ENCODE results near the gene EXOC6B. TPM values are rescaled to one million over a fixed set of nuclear protein-coding genes. Genes with fewer than 3 reads are reported as not detected.

The EXOC6B gene
- total RNA-seq, 1 donor from 2014 or later = 24.5 TPM

DNA sequence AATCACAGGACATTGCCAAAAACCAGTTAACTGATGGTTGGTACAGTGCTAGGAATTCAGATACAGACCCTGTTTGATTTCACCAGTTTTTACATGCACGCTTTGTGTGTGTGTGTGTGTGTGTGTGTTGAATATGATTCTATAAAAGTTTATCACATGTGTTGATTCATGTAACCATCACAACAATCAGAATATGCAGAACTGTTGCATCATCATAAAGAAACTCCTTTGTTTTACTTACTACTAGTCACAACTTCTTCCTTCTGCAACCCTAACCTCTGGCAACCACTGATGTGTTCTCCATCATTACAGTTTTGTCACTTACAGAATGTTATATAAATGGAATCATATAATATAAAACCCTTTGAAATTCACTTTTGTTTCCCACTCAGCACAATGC is 533.4 kb downstream of the EXOC6B start:
- Histone ChIP-seq H3K27ac (ENCODE audit: low read depth, low read length) (no peak overlapping the region), H3K4me3 (ENCODE audit: low read length in 3 of 3) (no peak overlapping the region), H3K9ac (ENCODE audit: low read depth in 1 of 3, low read length in 3 of 3) (no peak overlapping the region), H3K4me1 (ENCODE audit: control insufficient read depth in 3 of 3, insufficient read depth in 3 of 3, low read length in 3 of 3) (no peaks in the 10 kb centered on the region), H3K36me3 (ENCODE audit: control insufficient read depth in 3 of 3, insufficient read depth in 3 of 3, low read length in 3 of 3) (no peaks in the 10 kb centered on the region), H3K27me3 (ENCODE audit: control insufficient read depth in 3 of 3, insufficient read depth in 3 of 3, low read length in 3 of 3) (no peaks in the 10 kb centered on the region), H3K9me3 (ENCODE audit: control insufficient read depth in 3 of 3, low read length in 3 of 3) (no peaks in the 10 kb centered on the region)

DNA sequence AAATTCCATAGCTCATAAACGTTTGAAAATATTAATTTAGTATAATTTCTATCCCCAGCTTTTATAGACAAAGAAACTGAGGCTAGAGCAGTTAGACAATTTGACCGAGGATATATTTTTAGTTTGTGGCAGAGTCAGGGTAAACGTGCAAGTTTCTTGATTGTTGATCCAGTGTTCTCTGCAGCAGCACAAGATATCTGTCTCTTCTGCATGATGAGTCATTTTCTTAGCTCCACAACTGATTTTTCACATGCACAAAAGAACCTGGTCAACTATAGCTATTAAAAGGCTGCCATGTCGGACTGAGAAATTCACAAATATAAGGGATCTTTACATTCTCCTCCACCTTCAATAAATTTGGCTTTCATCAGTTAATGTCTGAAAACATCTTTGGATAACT is 534.8 kb downstream of the EXOC6B start:
- Histone ChIP-seq H3K4me3 (ENCODE audit: low read length in 3 of 3) (no peak overlapping the region), H3K4me1 (ENCODE audit: control insufficient read depth in 3 of 3, insufficient read depth in 3 of 3, low read length in 3 of 3) (no peaks in the 10 kb centered on the region), H3K27me3 (ENCODE audit: control insufficient read depth in 3 of 3, insufficient read depth in 3 of 3, low read length in 3 of 3) (no peaks in the 10 kb centered on the region), H3K9me3 (ENCODE audit: control insufficient read depth in 3 of 3, low read length in 3 of 3) (no peaks in the 10 kb centered on the region), H3K36me3 (ENCODE audit: control insufficient read depth in 3 of 3, insufficient read depth in 3 of 3, low read length in 3 of 3) (no peaks in the 10 kb centered on the region), H3K27ac (ENCODE audit: low read depth, low read length) (no peak overlapping the region), H3K9ac (ENCODE audit: low read depth in 1 of 3, low read length in 3 of 3) (no peak overlapping the region)

DNA sequence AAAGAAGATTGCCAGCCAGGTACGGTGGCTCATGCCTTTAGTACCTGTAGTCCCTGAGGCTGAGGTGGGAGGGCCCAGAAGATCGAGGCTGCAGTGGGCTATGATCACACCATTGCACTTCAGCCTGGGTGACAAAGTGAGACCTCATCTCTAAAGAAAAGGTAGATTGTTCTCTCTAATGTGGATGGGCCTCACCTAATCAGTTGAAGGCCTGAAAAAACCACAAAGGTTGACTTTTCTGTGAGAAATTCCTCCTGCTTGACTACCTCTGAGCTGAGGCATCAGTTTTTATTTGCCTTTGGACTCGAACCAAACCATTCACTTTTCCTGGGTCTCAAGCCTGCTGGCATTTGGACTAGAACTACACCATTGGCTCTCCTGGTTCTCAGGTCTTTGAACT is 536.1 kb downstream of the EXOC6B start:
- Histone ChIP-seq H3K9me3 (ENCODE audit: control insufficient read depth in 3 of 3, low read length in 3 of 3) (no peaks in the 10 kb centered on the region), H3K36me3 (ENCODE audit: control insufficient read depth in 3 of 3, insufficient read depth in 3 of 3, low read length in 3 of 3) (no peaks in the 10 kb centered on the region), H3K9ac (ENCODE audit: low read depth in 1 of 3, low read length in 3 of 3) (no peak overlapping the region), H3K27me3 (ENCODE audit: control insufficient read depth in 3 of 3, insufficient read depth in 3 of 3, low read length in 3 of 3) (no peaks in the 10 kb centered on the region), H3K4me1 (ENCODE audit: control insufficient read depth in 3 of 3, insufficient read depth in 3 of 3, low read length in 3 of 3) (no peaks in the 10 kb centered on the region), H3K27ac (ENCODE audit: low read depth, low read length) (no peak overlapping the region), H3K4me3 (ENCODE audit: low read length in 3 of 3) (no peak overlapping the region)

DNA sequence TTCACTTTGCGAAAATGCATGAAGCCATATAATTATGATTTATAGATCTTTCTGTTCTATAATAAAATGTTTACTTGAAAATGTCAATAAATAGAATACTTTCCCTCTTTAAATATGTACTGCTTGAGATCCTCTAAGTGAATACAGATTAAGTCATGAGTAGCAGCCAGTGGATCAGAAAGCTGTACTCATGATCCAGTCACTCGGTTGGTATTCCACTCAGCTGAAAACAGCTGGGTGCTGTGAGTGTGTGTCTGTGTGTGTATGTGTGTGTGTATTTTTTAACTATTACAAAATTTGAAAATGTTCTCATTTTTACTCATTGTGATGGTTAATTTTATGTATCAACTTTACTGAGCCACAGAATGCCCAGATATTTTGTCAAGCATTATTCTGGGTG is 536.5 kb downstream of the EXOC6B start:
- Histone ChIP-seq H3K36me3 (ENCODE audit: control insufficient read depth in 3 of 3, insufficient read depth in 3 of 3, low read length in 3 of 3) (no peaks in the 10 kb centered on the region), H3K4me3 (ENCODE audit: low read length in 3 of 3) (no peak overlapping the region), H3K4me1 (ENCODE audit: control insufficient read depth in 3 of 3, insufficient read depth in 3 of 3, low read length in 3 of 3) (no peaks in the 10 kb centered on the region), H3K9me3 (ENCODE audit: control insufficient read depth in 3 of 3, low read length in 3 of 3) (no peaks in the 10 kb centered on the region), H3K9ac (ENCODE audit: low read depth in 1 of 3, low read length in 3 of 3) (no peak overlapping the region), H3K27me3 (ENCODE audit: control insufficient read depth in 3 of 3, insufficient read depth in 3 of 3, low read length in 3 of 3) (no peaks in the 10 kb centered on the region), H3K27ac (ENCODE audit: low read depth, low read length) (no peak overlapping the region)

DNA sequence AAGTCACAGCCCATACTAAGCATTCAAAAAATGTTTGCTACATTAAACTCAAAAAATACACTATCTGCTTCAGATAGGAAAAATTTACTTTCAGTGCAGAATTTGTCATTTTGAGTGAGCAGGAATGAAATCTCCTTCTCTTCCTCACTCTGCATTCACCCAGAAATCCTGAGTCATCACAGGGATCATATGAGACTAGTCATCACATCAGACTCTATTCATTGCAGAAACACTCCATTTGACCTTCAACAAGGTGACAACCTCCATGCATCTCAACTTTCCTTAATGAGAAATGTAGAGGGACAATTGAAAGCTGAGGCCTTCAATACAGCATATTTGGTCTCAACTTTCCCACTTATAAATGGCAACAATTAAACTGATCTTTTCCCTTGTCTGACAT is 547.8 kb downstream of the EXOC6B start:
- Histone ChIP-seq H3K9me3 (ENCODE audit: control insufficient read depth in 3 of 3, low read length in 3 of 3) (no peaks in the 10 kb centered on the region), H3K27me3 (ENCODE audit: control insufficient read depth in 3 of 3, insufficient read depth in 3 of 3, low read length in 3 of 3) (no peaks in the 10 kb centered on the region), H3K27ac (ENCODE audit: low read depth, low read length) (no peak overlapping the region), H3K36me3 (ENCODE audit: control insufficient read depth in 3 of 3, insufficient read depth in 3 of 3, low read length in 3 of 3) (no peaks in the 10 kb centered on the region), H3K4me1 (ENCODE audit: control insufficient read depth in 3 of 3, insufficient read depth in 3 of 3, low read length in 3 of 3) (no peaks in the 10 kb centered on the region), H3K9ac (ENCODE audit: low read depth in 1 of 3, low read length in 3 of 3) (no peak overlapping the region), H3K4me3 (ENCODE audit: low read length in 3 of 3) (no peak overlapping the region)

DNA sequence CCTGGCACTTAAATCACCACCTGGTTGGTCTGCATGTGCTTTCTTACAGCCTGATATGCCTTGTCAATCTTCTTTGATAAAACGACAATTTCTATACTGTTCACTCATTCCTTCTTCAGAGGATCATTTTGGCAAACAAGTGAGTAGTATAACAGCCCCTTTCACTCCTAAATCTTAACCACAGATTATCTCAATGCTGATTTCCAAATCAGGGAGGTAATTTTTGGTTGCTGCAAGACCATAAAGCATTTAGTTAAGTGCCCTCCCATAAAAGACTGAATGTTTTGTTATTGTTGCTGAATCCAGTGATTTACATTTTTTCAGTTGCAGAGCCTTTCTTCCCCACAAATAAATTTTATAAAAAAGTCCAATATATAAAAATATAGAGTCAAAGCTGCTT is 549.0 kb downstream of the EXOC6B start:
- no peaks in the 10 kb centered on the region for H3K27me3 ChIP-seq (ENCODE audit: control insufficient read depth in 3 of 3, insufficient read depth in 3 of 3, low read length in 3 of 3)

DNA sequence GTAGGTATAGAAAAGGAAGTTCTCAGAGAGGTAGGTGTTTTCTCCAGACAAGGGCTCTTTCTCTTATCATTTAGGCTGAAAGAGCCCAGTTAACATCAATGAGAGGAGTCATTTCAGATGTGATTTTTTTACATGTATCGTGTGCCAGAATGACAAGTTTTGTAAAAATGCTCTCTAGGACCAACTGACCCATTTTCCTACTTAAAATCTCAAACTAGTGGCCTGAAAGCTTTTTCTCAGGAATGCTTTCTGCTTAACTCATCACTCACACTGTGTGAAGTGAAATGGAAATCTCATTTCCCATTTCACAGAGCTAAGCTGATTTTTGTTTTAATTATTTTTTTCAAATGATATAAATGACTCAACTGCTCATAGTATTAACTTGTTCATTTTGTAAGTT is 549.5 kb downstream of the EXOC6B start:
- Histone ChIP-seq H3K4me1 (ENCODE audit: control insufficient read depth in 3 of 3, insufficient read depth in 3 of 3, low read length in 3 of 3) (peaks cover 0 to 2% (median 0%) of the 10 kb centered on the region in 3 donors), H3K9me3 (ENCODE audit: control insufficient read depth in 3 of 3, low read length in 3 of 3) (no peaks in the 10 kb centered on the region), H3K9ac (ENCODE audit: low read depth in 1 of 3, low read length in 3 of 3) (no peak overlapping the region), H3K36me3 (ENCODE audit: control insufficient read depth in 3 of 3, insufficient read depth in 3 of 3, low read length in 3 of 3) (no peaks in the 10 kb centered on the region), H3K4me3 (ENCODE audit: low read length in 3 of 3) (no peak overlapping the region), H3K27ac (ENCODE audit: low read depth, low read length) (no peak overlapping the region), H3K27me3 (ENCODE audit: control insufficient read depth in 3 of 3, insufficient read depth in 3 of 3, low read length in 3 of 3) (no peaks in the 10 kb centered on the region)

More for the DNA sequence above, 549.0 kb downstream of the EXOC6B start:
- Histone ChIP-seq H3K4me3 (ENCODE audit: low read length in 3 of 3) (no peak overlapping the region), H3K9ac (ENCODE audit: low read depth in 1 of 3, low read length in 3 of 3) (no peak overlapping the region), H3K4me1 (ENCODE audit: control insufficient read depth in 3 of 3, insufficient read depth in 3 of 3, low read length in 3 of 3) (peaks cover 0 to 2% (median 0%) of the 10 kb centered on the region in 3 donors), H3K36me3 (ENCODE audit: control insufficient read depth in 3 of 3, insufficient read depth in 3 of 3, low read length in 3 of 3) (no peaks in the 10 kb centered on the region), H3K9me3 (ENCODE audit: control insufficient read depth in 3 of 3, low read length in 3 of 3) (no peaks in the 10 kb centered on the region), H3K27ac (ENCODE audit: low read depth, low read length) (no peak overlapping the region)

DNA sequence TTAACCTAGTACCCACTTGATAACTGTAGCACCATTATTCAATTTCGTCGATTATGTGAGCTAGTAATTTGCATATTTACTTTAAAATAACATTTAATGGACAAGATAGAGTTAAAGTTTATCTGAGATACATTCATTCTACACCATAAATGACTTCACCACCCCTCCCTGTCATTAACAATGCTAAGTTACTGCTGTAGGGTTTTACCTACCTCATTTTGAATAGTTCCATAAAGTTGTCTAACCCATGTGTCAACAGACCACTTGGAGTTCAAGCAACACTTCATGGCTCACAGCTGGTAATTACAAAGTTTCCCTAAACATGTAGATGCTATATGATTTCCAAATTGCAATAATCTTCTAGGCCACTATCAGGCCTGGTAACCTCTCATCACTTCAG is 550.7 kb downstream of the EXOC6B start:
- Histone ChIP-seq H3K27ac (ENCODE audit: low read depth, low read length) (no peak overlapping the region), H3K36me3 (ENCODE audit: control insufficient read depth in 3 of 3, insufficient read depth in 3 of 3, low read length in 3 of 3) (no peaks in the 10 kb centered on the region), H3K9ac (ENCODE audit: low read depth in 1 of 3, low read length in 3 of 3) (no peak overlapping the region), H3K4me1 (ENCODE audit: control insufficient read depth in 3 of 3, insufficient read depth in 3 of 3, low read length in 3 of 3) (peaks cover 0 to 2% (median under 1%) of the 10 kb centered on the region in 3 donors), H3K27me3 (ENCODE audit: control insufficient read depth in 3 of 3, insufficient read depth in 3 of 3, low read length in 3 of 3) (no peaks in the 10 kb centered on the region), H3K9me3 (ENCODE audit: control insufficient read depth in 3 of 3, low read length in 3 of 3) (no peaks in the 10 kb centered on the region), H3K4me3 (ENCODE audit: low read length in 3 of 3) (no peak overlapping the region)

DNA sequence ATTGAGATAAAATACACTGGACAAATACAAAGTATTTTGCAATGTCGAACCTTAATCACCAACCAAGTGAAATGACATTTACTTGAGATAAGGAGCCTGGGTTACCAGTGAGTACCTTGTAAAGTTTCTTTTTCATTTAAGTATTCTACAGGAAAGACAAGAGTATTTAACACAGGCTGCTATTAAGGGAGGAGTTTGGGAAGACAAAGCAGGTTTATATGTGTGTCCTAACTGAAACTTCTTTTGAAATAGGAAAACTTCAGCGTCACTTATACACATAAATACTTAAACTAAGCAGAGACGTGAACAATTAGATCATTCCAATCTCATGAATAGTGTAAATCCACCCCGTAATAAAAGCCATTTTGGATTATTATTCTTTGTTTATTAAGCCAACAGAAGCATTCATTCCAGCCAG is 551.4 kb downstream of the EXOC6B start:
- Histone ChIP-seq H3K27me3 (ENCODE audit: control insufficient read depth in 3 of 3, insufficient read depth in 3 of 3, low read length in 3 of 3) (no peaks in the 10 kb centered on the region), H3K4me1 (ENCODE audit: control insufficient read depth in 3 of 3, insufficient read depth in 3 of 3, low read length in 3 of 3) (peaks cover 0 to 3% (median 2%) of the 10 kb centered on the region in 3 donors), H3K9me3 (ENCODE audit: control insufficient read depth in 3 of 3, low read length in 3 of 3) (no peaks in the 10 kb centered on the region), H3K27ac (ENCODE audit: low read depth, low read length) (no peak overlapping the region), H3K9ac (ENCODE audit: low read depth in 1 of 3, low read length in 3 of 3) (no peak overlapping the region), H3K4me3 (ENCODE audit: low read length in 3 of 3) (no peak overlapping the region), H3K36me3 (ENCODE audit: control insufficient read depth in 3 of 3, insufficient read depth in 3 of 3, low read length in 3 of 3) (no peaks in the 10 kb centered on the region)

DNA sequence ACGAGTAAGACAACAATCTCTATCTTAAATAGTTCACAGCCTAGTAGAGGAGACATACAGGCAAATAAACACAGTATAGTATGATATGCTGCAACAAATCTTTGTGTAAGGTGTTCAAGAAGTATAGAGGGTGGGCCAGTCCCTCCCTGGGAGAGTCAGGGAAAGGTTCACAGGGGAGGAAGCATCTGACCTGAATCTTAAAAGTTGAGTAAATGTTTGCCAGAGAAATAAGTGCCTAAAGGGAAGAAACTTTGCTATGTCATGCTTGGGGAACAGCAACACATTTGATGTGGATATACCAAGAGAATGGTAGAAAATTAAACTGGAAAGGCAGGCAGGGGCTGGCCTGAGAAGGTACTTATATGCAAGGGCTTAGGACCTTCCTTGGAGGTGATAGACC is 552.4 kb downstream of the EXOC6B start:
- Histone ChIP-seq H3K9ac (ENCODE audit: low read depth in 1 of 3, low read length in 3 of 3) (no peak overlapping the region), H3K4me1 (ENCODE audit: control insufficient read depth in 3 of 3, insufficient read depth in 3 of 3, low read length in 3 of 3) (peaks cover 0 to 3% (median 2%) of the 10 kb centered on the region in 3 donors), H3K36me3 (ENCODE audit: control insufficient read depth in 3 of 3, insufficient read depth in 3 of 3, low read length in 3 of 3) (no peaks in the 10 kb centered on the region), H3K27ac (ENCODE audit: low read depth, low read length) (no peak overlapping the region), H3K4me3 (ENCODE audit: low read length in 3 of 3) (no peak overlapping the region), H3K27me3 (ENCODE audit: control insufficient read depth in 3 of 3, insufficient read depth in 3 of 3, low read length in 3 of 3) (no peaks in the 10 kb centered on the region), H3K9me3 (ENCODE audit: control insufficient read depth in 3 of 3, low read length in 3 of 3) (no peaks in the 10 kb centered on the region)

All from skeletal muscle tissue (tissue), 4 donors.